NB4 (cell line): Measurements from ENCODE around the gene PRC1.

ENCODE experiments used
- DNase-seq: peaks from one replicate; pipeline ENCODE4 v3.0.0; 2010; ENCODE audit warnings: low read depth
- H3K4me3 ChIP-seq: one replicate; pipeline ENCODE4 v1.5.1; 2011; ENCODE audit warnings: mild to moderate bottlenecking, low read depth, low read length, moderate library complexity
- MAX ChIP-seq: IDR thresholded peaks from 2 replicates; pipeline ENCODE4 v1.6.1; 2011; ENCODE audit warnings: low read depth, low read length
- MYC ChIP-seq: IDR thresholded peaks from 2 replicates; pipeline ENCODE4 v1.6.1; 2011; ENCODE audit warnings: low read depth, low read length
- POLR2A ChIP-seq: IDR thresholded peaks from 2 replicates; pipeline ENCODE4 v1.6.1; 2011; ENCODE audit warnings: mild to moderate bottlenecking; ENCODE audit not compliant: insufficient read length; ENCODE audit errors: extremely low read depth
- TF ChIP-seq, protein P1 (sequence below): IDR thresholded peaks from one replicate; pipeline ENCODE4 v1.5.1; 2012; ENCODE audit warnings: low read depth, low read length

The PRC1 gene

GRCh38 chr15:90991587-90992285, 2.6 kb downstream of the PRC1 start:
- H3K4me3 ChIP-seq = peak overlapping the region; percentile 33
- no peak for DNase-seq
- TF ChIP-seq POLR2A (no peak), MYC (no peak), MAX (no peak)
- TF ChIP-seq, protein P1, sequence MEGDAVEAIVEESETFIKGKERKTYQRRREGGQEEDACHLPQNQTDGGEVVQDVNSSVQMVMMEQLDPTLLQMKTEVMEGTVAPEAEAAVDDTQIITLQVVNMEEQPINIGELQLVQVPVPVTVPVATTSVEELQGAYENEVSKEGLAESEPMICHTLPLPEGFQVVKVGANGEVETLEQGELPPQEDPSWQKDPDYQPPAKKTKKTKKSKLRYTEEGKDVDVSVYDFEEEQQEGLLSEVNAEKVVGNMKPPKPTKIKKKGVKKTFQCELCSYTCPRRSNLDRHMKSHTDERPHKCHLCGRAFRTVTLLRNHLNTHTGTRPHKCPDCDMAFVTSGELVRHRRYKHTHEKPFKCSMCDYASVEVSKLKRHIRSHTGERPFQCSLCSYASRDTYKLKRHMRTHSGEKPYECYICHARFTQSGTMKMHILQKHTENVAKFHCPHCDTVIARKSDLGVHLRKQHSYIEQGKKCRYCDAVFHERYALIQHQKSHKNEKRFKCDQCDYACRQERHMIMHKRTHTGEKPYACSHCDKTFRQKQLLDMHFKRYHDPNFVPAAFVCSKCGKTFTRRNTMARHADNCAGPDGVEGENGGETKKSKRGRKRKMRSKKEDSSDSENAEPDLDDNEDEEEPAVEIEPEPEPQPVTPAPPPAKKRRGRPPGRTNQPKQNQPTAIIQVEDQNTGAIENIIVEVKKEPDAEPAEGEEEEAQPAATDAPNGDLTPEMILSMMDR = no peak

DNA sequence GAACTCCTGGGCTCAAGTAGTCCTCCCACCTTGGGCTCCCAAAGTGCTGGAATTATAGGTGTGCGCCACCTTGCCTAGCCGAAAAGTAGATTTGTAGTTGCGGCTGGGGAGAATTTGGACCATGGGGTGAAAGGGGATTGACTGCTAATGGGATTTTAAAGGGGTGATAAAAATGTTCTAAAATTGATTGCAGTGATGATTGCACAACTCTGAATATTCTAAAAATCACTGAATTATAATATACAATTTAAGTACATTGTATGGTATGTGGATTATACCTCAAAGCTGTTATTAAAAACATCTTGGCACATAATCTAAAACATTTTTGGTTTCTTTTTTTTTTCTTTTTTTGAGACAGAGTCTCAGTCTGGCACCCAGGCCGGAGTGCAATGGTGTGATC, 3.9 kb downstream of the PRC1 start:
- TF ChIP-seq MYC (no peak), MAX (no peak), POLR2A (no peak)
- TF ChIP-seq, protein P1 = no peak
- DNase-seq = no peak

DNA sequence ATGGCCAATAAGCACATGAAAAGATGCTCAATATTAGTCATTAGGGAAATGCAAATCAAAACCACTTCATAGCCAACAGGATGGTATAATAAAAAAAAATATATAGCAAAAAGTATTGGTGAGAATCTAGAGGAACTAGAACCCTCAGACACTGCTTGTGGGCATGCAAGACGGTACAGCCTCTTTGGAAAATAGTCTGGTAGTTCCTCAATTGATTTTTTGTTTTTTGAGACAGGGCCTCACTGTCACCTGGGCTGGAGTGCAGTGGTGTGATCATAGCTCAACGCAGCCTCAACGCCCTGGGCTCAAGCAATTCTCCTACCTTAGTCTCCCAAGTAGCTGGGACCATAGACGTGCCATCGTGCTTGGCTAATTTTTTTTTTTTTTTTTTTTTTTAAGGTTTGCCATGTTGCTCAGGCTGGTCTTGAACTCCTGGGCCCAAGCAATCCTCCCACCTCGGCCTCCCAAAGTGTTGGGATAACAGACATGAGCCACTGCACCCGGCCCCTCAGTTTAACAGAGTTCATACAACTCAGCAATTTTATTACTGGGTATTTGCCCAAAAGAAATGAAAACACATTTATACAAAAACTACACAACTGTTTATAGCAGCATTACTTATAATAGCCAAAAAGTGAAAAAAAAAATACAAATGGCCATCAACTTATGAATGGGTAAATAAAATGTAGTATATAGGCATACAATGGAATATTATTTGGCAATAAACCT, 5.1 kb downstream of the PRC1 start:
- peak; percentile 29 for DNase-seq
- peak overlapping the region; percentile 14 for H3K4me3 ChIP-seq
- TF ChIP-seq MYC (no peak), POLR2A (no peak), MAX (no peak)
- TF ChIP-seq, protein P1 = no peak

More for the DNA sequence above, 3.9 kb downstream of the PRC1 start:
- H3K4me3 ChIP-seq = no peak overlapping the region

DNA sequence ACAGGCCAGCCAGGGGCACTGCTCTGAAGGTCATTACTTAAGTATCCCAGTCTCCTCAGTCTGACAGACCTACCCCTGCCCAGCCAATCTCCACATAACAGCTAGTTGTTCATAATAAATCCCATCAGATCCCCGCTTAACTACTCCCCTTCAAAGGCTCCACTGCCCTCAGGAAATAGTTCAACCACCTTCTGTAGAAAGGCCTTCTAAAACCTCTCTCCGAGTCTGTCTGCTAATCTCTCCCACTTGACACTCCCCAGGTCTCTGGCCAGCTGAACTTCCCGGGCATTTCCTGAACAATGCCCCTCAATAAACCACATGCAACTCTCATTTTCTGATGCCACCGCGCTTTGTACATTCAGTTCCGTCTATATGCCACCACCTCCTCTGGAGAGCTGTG, 6.0 kb downstream of the PRC1 start:
- no peak for DNase-seq
- no peak overlapping the region for H3K4me3 ChIP-seq
- no peak for TF ChIP-seq MAX
- no peak for TF ChIP-seq POLR2A
- TF ChIP-seq, protein P1 = no peak
- no peak for TF ChIP-seq MYC

GRCh38 chr15:90987561-90988141, 6.7 kb downstream of the PRC1 start:
- no peak for TF ChIP-seq MYC
- TF ChIP-seq, protein P1 = no peak
- no peak for TF ChIP-seq POLR2A
- TF ChIP-seq MAX = no peak
- no peak overlapping the region for H3K4me3 ChIP-seq
- DNase-seq = no peak
